Fibroblast of the conjunctiva (primary cell): ENCODE results near the gene PRKG1.

ENCODE experiments used
- DNase-seq: peaks from one replicate; pipeline ENCODE4 v3.0.0-alpha.2; 2010; ENCODE audit warnings: low read depth

PRKG1 gene

DNA sequence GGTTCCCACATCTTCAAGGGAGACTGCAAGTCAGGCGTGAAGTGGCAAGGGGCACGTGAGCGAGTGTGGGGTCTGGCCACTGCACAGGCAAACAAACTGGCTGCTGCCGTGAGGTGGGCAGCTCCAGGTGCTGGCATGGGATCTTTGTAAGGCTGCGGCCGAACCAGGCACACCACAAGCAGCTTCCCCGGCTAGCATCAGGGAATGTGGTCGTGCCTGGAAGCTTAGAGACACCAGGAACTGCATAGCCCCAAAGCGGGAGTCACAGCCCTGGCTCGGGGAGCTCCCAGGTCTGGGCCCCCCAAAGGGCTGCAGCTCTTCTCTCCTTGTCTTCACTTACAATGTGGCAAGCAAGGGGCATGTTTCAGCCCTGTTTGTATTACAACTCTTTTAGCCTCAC, 988.9 kb downstream of the PRKG1 start:
- no peak for DNase-seq

DNA sequence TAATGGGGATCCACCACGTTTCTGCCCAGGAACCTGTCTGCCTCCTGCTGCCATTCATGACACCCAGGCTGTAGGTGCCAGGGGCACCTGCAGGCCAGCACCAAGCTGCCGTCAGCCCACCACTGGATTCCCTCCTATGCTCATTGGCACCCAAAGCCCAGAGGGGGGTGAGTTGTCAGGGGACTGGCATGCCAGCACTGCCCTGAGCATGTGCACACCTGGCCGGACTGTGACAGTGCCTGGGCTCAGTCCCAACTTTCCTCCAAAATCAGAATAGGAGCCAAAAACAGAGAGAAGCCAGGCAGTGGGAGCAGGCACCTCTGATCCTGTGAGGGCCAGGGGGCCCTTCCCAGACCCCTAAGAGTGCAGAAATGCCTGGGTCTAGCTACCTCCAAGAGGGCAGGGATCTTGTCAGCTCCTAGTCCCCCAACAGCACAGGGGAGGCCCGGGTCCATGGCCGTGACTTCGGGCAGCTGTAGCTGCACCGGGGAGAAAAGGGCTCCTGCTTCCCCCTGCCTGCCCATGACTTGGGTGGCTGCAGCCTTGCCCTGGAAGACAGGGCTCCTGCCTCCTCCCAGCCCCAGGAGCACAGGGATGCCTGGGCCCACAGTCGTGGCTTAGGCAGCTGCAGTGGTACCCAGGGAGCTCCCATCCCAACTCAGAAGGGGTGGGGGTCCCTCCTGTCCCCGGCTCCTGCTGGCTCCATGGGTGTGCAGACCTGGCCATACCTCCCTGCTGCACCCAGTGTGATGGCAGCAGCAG, 990.0 kb downstream of the PRKG1 start:
- DNase-seq, result no peak

DNA sequence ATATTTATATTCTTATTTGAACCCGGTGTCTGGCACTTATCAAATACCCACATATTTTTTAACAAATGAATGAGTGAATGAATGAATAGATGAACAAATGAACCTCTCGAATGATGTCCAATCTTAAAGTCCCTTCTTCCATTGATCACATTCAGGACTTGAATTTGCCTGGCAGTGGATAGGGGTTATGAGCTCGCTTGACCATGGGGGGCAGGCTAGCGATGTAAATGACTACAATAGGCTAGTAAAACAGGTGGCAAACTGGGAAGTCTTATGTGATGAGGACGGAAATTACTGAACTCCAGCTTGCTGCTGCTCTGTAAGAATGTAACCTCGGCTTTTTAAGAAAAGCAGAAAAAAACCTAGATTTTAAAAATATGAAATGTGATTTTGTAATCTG, 992.1 kb downstream of the PRKG1 start:
- DNase-seq, result no peak

DNA sequence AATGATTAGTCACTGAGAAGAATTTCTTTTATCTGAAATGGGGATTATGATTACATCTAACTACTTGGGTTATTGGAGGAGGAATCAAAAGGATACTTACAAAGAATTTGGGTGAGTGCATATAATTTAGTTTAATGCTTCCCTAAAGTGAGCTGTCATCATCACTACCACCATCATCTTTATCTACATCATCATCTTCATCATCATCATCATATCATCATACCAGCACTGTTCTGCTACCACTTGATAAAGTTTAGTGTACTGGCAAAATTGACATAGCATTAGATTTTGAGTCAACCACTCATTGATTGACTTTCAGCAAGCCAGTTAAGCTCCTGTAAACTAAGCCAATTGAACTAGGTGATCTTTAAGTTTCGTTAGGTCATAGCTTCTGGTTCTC, 994.2 kb downstream of the PRKG1 start:
- DNase-seq, result no peak

DNA sequence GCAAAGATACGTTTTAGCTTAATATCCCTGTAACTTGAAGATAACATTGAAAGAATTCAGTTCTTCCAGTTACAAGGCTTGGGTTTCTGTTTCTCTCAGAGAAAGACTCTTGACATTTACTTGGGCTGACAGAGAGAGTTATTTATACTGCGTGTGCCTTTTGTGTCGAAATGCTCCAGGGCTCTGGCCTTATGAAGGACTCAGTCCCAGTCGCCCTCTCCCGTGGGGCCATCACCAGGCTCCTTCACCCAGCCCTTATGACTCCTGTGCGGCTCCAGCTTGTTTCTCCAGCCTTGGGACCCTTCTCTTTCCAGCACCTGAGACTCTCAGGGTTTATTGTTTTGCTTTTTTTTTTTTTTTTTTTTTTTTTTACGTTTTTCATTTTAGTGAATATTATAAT, 997.5 kb downstream of the PRKG1 start:
- no peak for DNase-seq

DNA sequence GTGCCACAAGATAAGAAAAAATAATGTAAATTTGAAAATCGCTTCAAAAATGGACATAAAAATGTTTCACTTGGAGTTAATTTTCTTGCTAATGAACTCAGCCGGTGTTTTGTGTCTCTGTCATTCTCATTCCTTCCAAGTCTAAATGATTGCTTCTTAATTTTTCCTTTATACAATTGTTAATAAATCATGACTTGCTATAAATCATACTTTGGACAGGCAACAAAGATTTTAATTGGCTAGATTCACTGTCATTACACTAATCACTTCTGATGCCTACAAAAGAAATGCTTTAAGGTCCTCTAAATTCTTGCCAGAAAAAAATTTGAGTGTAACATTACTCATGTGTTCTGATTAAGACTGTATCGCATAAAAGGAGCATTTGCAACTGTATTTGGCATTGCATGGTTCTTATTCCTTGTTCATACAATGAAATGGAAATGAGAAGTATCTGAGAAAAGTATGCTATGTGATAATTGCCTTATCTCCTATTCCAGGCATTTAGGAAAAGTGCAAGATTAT, 1000.3 kb downstream of the PRKG1 start:
- no peak for DNase-seq

DNA sequence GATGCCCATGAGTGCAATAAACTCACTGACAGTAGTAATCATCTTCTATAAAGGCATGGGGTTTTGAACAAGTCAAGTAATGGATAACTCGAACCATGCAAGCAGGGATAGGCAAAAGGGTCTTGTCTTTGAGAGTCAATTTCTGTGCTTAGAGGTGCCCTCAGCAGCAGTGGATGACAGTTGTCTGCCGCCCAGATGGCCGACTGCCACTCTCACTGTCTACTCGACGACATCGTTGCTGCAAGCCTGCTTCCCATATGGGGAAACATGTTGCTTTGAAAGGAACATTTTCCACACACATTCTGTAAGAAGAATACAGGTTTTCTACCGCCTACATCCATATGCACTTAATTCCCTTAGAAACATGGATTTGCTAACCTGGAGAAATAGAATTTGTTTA, 1003.5 kb downstream of the PRKG1 start:
- DNase-seq, result no peak

DNA sequence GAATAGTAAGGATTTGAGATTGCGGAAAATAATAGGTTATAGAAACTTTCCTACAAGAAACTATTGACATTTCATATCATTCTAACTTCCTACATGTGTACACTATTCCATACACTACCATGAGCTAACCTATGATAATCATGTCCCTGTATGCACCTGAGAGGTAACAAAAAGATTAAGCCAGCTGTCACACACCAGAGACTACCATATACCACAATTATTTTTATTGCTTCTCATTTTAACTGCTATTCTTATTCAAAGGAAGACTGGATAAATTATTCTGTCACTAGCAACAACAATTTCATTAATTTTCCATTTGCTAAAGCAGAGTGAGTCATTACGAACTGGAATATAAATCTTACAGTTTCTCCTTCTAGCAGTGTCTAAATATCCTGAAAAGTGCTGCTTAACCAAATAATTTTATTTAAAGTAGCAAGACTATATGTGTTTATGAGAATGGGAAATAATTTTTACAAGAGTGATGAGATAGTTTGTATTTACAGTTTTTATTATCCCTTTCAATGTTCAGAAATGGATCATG, 1004.2 kb downstream of the PRKG1 start:
- no peak for DNase-seq

DNA sequence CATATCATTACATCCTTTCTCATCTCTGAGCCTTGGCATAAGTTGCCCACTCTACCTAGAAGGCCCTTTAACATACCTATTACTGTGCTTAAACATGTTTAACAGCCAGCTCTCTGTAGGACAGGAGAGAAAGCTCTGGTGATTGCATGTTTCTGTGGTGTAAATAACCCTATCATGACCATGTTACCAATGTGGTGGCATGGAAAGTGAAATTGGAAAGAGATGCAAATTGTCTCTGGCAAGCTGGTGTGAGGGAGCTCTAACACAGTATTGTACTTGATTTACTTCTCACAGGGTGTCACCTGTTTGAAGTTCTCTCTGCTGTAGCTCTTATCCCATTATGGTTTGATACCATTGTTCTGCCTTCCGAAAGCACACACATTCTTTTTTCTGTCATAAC, 1008.0 kb downstream of the PRKG1 start:
- DNase-seq, result no peak

DNA sequence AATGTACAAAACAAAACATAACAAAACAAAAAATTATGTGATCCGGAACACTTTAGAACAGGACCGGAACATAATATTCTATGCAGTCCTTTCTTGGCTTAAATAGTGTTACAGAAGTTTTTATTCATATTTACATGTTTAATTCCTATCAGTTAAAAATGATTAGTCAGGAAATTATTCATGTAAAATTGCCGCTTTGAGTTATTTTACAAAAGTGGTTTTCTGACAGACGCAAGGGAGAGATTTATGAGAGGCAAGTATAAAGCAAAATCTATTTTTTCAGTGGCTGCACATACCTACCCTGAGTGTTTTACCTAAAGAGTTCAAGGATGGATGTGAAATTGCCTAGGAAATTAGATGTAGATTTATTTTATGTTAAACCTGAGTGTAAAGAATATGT, 1009.1 kb downstream of the PRKG1 start:
- no peak for DNase-seq

DNA sequence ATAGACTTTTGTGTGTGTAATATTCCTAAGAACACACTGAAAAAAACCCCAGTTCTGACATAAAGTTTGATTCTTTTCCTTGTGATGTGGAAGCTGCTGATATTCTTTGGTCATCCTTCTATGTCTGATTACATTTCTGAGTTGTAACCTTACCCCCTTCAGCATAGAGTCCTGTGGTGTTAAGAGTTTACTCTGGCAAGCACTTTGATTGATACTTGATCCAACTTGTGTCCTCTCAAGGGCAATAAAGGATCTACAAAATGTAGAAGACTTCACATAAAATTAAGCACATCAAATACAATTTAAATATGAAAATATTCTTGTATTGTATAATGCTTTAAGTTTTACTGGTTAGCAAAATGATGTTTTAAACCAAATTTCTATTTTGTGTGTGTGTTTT, 1018.1 kb downstream of the PRKG1 start:
- DNase-seq, result no peak

DNA sequence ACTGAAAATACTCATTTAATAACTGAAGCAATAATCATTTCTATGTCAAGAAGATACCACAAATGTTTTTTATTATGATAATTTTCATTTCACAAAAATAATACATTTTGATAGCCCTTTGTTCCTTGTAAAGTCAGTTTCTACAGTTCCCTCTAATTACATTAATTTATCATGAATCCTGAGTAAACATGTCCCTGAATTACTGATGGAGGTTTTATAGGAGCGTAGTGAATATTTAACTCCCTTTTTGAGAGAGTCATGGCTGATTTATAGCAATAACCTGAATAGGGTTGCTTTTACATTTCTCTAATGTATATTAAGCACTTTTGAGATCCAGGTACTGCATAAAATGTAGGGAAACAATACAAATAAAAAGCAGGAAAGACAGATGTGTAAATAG, 1023.8 kb downstream of the PRKG1 start:
- no peak for DNase-seq

DNA sequence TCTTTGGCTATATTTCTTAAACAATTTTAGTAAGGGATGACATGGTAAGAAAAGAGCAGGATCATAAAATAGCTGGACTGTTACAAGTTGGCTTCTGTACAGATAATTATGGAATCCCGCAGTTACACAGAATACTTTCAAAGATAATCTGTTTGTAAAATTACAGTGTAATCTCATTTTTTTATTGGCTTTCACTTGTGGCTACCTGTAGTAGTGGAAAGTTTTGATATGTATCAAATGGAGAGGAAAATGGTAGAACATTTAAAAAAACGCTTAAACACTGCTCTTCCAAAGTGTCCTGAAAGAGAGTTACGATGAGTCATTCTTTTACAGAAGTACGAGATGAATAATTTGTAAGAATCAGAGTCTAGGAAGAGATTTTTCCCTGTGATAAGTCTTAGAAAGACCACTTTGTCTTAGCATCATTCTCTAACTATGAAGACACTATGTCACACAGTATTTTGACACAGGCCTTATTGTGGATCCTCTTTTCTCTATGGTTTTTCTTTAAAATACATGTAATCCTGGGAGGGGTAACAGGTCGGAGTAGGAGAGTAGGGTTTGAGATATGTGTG, 1024.8 kb downstream of the PRKG1 start:
- DNase-seq, result no peak

DNA sequence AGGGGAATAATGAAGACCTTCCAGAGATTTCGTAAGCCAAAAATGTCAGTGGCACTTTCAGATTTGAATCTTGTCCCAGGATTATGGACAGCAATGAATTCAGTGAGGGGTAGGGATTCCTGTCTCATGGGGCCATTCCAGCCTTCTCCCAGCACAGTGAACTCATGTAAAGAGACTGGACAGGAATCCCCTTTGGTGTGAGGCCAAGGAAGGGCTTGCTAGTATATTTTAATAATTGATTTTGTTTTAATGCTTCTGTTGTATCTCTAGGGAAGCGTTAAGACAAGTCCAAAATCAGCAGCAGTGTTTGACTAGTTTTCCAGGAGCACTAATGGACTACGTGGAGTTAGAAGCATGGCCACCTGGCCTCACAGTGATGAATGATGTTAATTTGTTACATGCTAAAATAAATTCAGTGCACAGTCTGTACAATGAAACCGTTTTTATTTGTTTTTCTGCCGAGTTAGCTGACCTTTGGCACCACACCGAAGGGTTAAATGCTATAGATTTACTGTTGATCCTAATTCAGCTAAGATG, 1025.8 kb downstream of the PRKG1 start:
- DNase-seq, result no peak

DNA sequence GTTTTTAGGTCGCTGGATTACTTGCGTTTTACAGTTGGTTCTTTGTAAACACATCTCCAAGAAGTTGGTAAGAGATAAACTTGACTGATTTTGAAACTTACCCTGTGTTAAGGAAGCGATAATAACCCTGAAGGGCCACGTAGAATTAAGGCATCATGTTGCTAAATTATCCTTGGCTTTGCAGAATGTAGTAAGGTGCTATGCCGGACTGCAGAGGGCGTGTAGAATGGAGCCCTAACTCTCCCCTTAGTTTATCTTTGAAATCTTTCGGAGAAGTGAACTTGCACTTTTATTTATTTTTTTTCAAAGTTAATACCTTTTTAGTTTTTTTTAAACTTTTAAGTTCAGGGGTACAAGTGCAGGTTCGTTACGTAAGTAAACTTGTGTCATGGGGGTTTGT, 1031.0 kb downstream of the PRKG1 start:
- DNase-seq, result no peak

DNA sequence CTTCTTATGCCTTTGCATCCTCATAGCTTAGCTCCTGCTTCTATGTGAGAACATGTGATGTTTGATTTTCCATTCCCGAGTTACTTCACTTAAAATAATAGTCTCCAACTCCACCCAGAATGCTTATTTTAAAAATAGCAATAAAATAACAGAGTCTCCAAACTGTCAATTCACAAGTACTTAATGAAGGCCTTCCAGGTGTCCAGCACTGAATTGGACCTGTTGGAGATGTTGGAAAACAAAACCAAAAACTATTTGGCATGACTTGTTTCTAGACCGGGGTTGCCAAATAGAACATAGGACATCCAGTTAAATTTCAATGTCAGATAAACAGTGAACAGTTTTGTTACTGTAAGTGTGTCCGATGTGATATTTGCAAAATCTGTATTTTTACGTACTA, 1031.7 kb downstream of the PRKG1 start:
- DNase-seq, result no peak

DNA sequence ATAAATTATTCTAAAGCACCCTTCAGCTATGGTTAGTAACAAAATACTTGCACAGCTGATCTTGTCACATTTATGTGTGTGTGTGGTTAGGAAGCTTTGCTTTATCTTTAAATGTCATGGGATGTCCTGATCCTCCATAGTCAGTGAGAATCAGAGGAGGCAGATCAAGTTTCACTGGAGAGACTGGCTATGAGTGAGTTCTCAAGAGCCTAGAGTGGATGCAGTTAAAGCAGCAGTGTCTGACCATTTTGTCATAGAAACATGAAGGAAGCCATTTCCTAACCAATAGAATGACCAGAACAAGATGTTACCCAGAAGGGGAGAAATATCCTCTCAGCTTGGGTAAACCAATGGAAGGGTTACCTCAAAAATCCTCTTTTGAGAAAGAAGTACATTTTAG, 1032.6 kb downstream of the PRKG1 start:
- DNase-seq, result no peak

DNA sequence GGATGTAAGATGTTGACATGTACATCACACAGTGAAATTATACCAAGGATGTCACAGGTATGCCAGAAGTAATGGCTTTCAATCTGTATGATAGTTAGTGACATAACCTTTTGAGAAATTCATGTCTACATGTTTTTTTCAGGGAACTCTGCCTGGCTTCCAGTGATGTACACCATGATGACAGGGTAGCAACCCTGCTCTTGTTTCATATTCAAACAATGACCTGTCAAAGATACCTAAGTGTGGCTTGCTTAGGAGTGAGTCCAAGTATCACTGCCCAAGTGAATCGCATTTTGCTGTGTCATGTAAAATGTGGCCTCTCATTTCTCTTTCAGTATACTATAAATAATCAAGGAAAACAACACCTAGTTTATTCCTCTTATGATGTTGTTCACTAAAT, 1033.9 kb downstream of the PRKG1 start:
- no peak for DNase-seq

DNA sequence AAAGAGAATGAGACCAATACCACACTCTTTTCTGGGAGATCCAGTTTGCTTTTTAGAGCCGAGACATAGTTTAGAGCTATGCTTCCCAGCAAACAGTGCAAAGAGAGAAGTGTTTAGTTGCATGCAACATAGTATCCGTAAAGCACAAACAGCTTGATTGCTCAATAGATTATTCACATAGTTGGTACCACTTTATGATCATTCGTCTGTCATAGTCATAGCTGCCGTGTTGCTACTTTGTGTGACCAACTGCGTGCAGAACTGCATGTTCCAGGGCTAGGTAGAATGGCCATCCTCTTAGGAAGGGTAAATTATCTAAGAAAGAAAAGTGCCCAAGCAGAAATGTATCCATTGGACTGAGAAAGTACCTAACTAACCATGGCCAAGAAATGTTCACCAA, 1036.3 kb downstream of the PRKG1 start:
- no peak for DNase-seq

DNA sequence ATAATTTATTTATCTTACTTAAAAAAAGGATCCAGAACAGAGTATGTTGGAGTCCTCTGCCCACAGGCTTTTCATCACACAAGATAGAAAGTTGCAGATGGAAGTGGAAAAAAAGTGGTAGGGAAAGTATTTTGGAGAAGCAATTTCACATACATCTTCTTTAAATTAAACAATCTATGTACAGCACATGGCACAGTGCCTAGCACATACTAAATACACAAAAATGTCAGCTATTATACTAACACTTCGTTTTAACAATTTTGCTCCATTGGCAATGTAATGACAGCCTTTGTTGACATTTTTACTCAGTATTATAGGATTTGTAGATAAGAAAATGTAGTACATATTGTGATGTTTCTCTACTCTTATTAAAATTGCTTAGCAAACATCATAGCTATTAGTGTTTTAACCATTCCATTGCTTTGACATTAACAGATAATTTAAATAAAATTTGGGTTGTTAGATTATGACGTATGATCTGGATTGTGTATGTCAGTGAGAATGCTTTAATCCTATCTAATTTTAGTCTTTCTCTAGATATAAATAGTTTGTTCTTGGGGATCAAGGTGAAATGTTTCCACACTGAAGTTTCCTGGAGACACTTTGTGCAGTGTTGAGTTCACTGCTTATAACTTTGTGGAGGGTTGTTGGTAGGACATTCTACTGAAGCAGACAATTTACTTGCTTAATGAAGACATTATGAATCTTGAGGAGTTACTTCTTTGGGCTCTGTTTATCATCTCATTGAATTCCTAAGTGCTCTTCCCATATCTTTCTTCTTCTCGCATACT, 1037.0 kb downstream of the PRKG1 start:
- no peak for DNase-seq

DNA sequence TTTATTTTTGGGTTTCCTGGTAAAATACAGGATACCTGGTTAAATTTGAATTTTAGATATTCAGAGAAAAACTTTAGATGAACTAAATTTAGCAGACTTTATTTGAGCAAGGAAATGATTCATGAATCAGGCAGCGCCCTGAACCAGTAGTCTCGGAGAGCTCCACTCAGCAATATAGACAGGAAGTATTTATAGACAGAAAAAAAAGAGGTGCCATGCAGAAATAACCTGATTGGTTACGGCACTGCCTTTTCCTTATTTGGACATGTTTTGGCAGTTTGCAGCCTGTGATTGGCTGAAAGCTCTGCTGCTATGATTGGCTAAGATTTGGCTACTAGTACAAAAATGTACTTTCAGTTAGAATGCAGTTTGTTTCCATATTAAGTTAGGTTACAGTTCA, 1041.5 kb downstream of the PRKG1 start:
- DNase-seq, result no peak

DNA sequence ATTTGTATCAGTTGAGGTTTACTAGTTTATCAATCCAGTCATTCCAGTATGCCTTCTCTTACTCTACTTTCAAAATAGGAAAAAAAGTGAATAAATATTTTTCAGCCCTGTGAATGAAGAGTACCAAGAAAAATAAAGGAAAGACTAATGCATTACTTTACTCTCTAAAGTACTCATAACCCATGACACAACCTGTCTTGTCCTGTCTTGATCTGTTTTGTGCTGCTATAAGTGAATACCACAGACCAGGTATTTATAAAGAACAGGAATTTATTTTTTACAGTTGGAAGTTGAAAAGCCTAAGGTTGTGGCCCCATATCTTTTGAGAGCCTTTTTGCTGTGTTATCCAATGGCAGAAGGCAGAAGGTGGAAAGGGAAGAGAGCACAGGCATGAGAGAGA, 1045.2 kb downstream of the PRKG1 start:
- DNase-seq, result no peak

DNA sequence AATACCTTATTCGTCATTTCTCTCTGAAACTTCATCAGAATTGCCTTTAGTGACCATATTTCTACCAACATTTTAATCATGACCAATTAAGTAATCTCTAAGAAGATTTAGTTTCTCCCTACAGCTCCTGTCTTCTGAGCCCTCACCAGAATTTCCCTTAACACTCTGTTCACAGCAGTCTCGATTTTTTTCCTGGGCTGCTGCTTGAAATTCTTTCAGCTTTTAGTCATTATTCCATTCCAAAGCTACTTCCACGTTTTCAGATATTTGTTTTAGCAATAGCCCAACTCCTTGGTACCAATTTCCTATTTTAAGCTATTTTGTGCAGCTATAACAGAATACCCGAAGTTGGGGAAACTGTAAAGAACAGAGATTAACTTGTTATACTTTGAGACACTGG, 1047.4 kb downstream of the PRKG1 start:
- no peak for DNase-seq
